Endometrium (tissue), 2 donors: ENCODE measurements around the gene TRAPPC12.

Experiments
- FAIRE-seq: peaks from 2 replicates; lab custom pipeline; 2012; peaks lifted over from hg19 to GRCh38; lab: Jason Lieb, UNC
- donor health status: control.
- donor health status: control.

The TRAPPC12 gene

GRCh38 chr2:3456125-3456524 lies 76.6 kb downstream of the TRAPPC12 start:
- no peak for FAIRE-seq

- FAIRE-seq, result no peak
These were observed 78.3 kb downstream of the TRAPPC12 start for GRCh38 chr2:3457524-3458395.

- no peak for FAIRE-seq
These were observed 79.1 kb downstream of the TRAPPC12 start for GRCh38 chr2:3458396-3459184.

- no peak for FAIRE-seq
These were observed 79.9 kb downstream of the TRAPPC12 start for GRCh38 chr2:3459185-3460015.

- FAIRE-seq, result no peak
These were observed 80.7 kb downstream of the TRAPPC12 start for GRCh38 chr2:3460156-3460555.

- no peak for FAIRE-seq
These were observed 81.6 kb downstream of the TRAPPC12 start for GRCh38 chr2:3460831-3461800.

GRCh38 chr2:3461801-3462492 lies 82.5 kb downstream of the TRAPPC12 start:
- FAIRE-seq, result peak; percentile 94

GRCh38 chr2:3462493-3463104 lies 83.1 kb downstream of the TRAPPC12 start:
- FAIRE-seq, result no peak

- FAIRE-seq, result no peak
These were observed 83.8 kb downstream of the TRAPPC12 start for GRCh38 chr2:3463186-3463835.

GRCh38 chr2:3463944-3464343 lies 84.5 kb downstream of the TRAPPC12 start:
- no peak for FAIRE-seq

GRCh38 chr2:3464401-3465005 lies 85.0 kb downstream of the TRAPPC12 start:
- FAIRE-seq, result no peak

GRCh38 chr2:3465328-3465727 lies 85.8 kb downstream of the TRAPPC12 start:
- FAIRE-seq, result no peak

- FAIRE-seq, result no peak
These were observed 86.5 kb downstream of the TRAPPC12 start for GRCh38 chr2:3465844-3466481.

- FAIRE-seq, result no peak
These were observed 87.0 kb downstream of the TRAPPC12 start for GRCh38 chr2:3466482-3466863.

GRCh38 chr2:3466966-3467365 lies 87.5 kb downstream of the TRAPPC12 start:
- no peak for FAIRE-seq

- FAIRE-seq, result no peak
These were observed 88.2 kb downstream of the TRAPPC12 start for GRCh38 chr2:3467654-3468053.

GRCh38 chr2:3468296-3468988 lies 88.9 kb downstream of the TRAPPC12 start:
- FAIRE-seq, result no peak

GRCh38 chr2:3469486-3469885 lies 90.0 kb downstream of the TRAPPC12 start:
- FAIRE-seq, result no peak
